Upper lobe of left lung (tissue), 6 donors: ENCODE results near the gene TMEM184B. TPM values are rescaled to one million over a fixed set of nuclear protein-coding genes. Genes with fewer than 3 reads are reported as not detected.

Experiments used
- ATAC-seq, 2 donors: fragments of 200-7000 bp; cut with Tn5 transposase; one replicate each; pipeline ENCODE4 v1.9.1; 2022; ENCODE audit warnings: mild to moderate bottlenecking in 2 of 2, moderate library complexity in 2 of 2; ENCODE audit not compliant: low FRiP score in 2 of 2
- DNase-seq, 2 donors: peaks; one replicate each; pipeline ENCODE4 v3.0.0-alpha.2; 2019 to 2020
- H3K27ac ChIP-seq, 4 donors: fragments of 200-600 bp; sonication (generic); one replicate each; pipeline ENCODE4 v1.5.1; 2016 to 2019
- H3K27me3 ChIP-seq, 4 donors: fragments of 200-600 bp; sonication (generic); one replicate each; pipeline ENCODE4 v1.5.1; 2017 to 2019
- H3K36me3 ChIP-seq, 4 donors: fragments of 200-600 bp; sonication (generic); one replicate each; pipeline ENCODE4 v1.5.1; 2016 to 2019
- H3K4me1 ChIP-seq, 4 donors: fragments of 200-600 bp; sonication (generic); one replicate each; pipeline ENCODE4 v1.5.1; 2018 to 2019
- H3K4me3 ChIP-seq, 4 donors: fragments of 200-600 bp; sonication (generic); one replicate each; pipeline ENCODE4 v1.5.1; 2017 to 2019; ENCODE audit warnings: mild to moderate bottlenecking in 2 of 4, moderate library complexity in 1 of 4
- H3K9me3 ChIP-seq, 4 donors: fragments of 200-600 bp; sonication (generic); one replicate each; pipeline ENCODE4 v1.5.1; 2018 to 2019
- CTCF ChIP-seq, 6 experiments: fragments of 450-650 bp in 4 of 6; fragments of 200-600 bp in 2 of 6; sonication (generic) in 2 of 6; IDR thresholded peaks; one replicate each; pipeline ENCODE4 v1.5.1; 2016 to 2019; ENCODE audit warnings: antibody characterized with exemption in 6 of 6
- EP300 ChIP-seq, 4 donors: sonication (generic); formaldehyde crosslinking; IDR thresholded peaks; one replicate each; pipeline ENCODE4 v1.5.1; 2017; ENCODE audit warnings: antibody characterized with exemption in 4 of 4, control low read depth in 2 of 4
- POLR2A ChIP-seq, 4 donors: fragments of 450-650 bp; IDR thresholded peaks; one replicate each; pipeline ENCODE4 v1.5.1; 2016 to 2017; ENCODE audit warnings: antibody characterized with exemption in 4 of 4, mild to moderate bottlenecking in 2 of 4
- POLR2AphosphoS5 ChIP-seq, 2 donors: sonication (generic); formaldehyde crosslinking; IDR thresholded peaks; one replicate each; pipeline ENCODE4 v1.5.1; 2017; ENCODE audit warnings: antibody characterized with exemption in 2 of 2
- WGBS, 2 donors: methylation state at CpG; one replicate each; pipeline ENCODE4 v1.1.5; 2017 to 2018; 5-methylcytosine and 5-hydroxymethylcytosine counted together
- total RNA-seq, 6 donors: library from RNA; depleted of rRNA in 4 of 6; stranded (reverse); fragments of >200 nt in 4 of 6; gene quantifications; one replicate each; pipeline versions ENCODE4 v1.1.0 to v1.2.1, GENCODE V29; 2016 to 2021
- donor health status: DM: no; HTN: no; CAD: no; lungs with moderate emphysema.
- donor health status: DM: no; HTN: yes; CAD: no; lungs with severe emphysema.

Gene TMEM184B
- total RNA-seq, 6 donors from 2014 or later, result 47.5 to 141 (median 72.1) TPM

GRCh38 chr22:38286915-38287669, 14.3 kb upstream of the TMEM184B start:
- 75 to 76% methylated on average over 10 to 11 of the region's 11 CpGs for WGBS, 2 donors
- Histone ChIP-seq H3K36me3 (peaks cover 0 to 23% (median 9%) of the 10 kb centered on the region in 4 donors), H3K9me3 (no peaks in the 10 kb centered on the region), H3K27me3 (no peaks in the 10 kb centered on the region), H3K4me1 (peaks cover 4 to 25% (median 18%) of the 10 kb centered on the region in 4 donors), H3K4me3 (no peak overlapping the region), H3K27ac (peak overlapping the region in 1 of 4 donors; percentile 31)
- DNase-seq, result no peak
- TF ChIP-seq CTCF (IDR thresholded peaks at IDR 0.05) (no peak), POLR2AphosphoS5 (IDR thresholded peaks at IDR 0.05) (peak in 1 of 2 donors; percentile 13), POLR2A (IDR thresholded peaks at IDR 0.05) (no peak), EP300 (IDR thresholded peaks at IDR 0.05) (no peak)
- ATAC-seq, result no peak

DNA sequence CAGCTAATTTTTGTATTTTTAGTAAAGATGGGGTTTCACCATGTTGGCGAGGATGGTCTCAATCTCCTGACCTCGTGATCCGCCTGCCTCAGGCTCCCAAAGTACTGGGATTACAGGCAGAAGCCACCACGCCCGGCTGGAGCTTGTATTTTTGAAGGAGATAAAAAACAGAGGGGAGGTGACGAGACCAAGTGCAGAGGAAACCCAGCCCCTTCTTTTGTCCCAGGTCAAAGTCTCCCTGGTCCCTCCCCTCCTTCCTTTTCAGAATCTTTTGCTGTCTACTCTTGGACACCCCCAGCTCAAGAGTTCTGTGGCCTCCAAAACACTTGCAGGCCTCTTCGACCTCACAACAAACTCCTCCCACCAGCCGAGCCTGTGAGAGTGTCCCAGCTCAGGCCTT, 12.2 kb upstream of the TMEM184B start:
- Histone ChIP-seq H3K4me3 (no peak overlapping the region), H3K9me3 (no peaks in the 10 kb centered on the region), H3K4me1 (peaks cover 4 to 25% (median 18%) of the 10 kb centered on the region in 4 donors), H3K36me3 (peaks cover 0 to 17% (median 3%) of the 10 kb centered on the region in 4 donors), H3K27me3 (no peaks in the 10 kb centered on the region), H3K27ac (peak overlapping the region; percentile 14 to 64 (median 43))
- WGBS, 2 donors, result 65 to 78% methylated on average over 8 of the region's 8 CpGs
- DNase-seq (no peak), ATAC-seq (no peak)
- TF ChIP-seq POLR2AphosphoS5 (IDR thresholded peaks at IDR 0.05) (no peak), POLR2A (IDR thresholded peaks at IDR 0.05) (no peak), CTCF (IDR thresholded peaks at IDR 0.05) (no peak), EP300 (IDR thresholded peaks at IDR 0.05) (no peak)

DNA sequence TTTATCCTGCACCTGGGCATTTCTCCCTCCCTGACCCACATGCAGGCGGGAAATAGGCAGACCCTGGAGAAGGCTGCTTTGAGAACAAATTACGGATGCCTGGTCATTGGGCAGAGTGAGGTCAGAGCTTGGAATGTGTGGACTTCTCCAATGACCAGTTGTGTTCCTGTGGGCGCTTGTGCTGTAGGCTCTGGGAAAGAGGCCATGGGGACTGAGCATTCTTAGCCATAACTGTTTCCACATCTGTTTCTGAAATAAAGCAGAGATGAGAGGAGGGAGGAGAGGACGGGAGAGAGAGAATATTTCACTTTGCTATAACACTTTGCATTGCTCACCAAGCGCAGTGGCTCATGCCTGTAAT, 11.2 kb upstream of the TMEM184B start:
- DNase-seq (no peak), ATAC-seq (peak; percentile 69 to 85)
- Histone ChIP-seq H3K4me3 (no peak overlapping the region), H3K36me3 (peaks cover 0 to 8% (median 0%) of the 10 kb centered on the region in 4 donors), H3K27me3 (no peaks in the 10 kb centered on the region), H3K27ac (peak overlapping the region; percentile 27 to 82 (median 68)), H3K4me1 (peaks cover 4 to 25% (median 19%) of the 10 kb centered on the region in 4 donors), H3K9me3 (no peaks in the 10 kb centered on the region)
- whole genome bisulfite sequencing, 2 donors, result 58 to 78% methylated on average over 5 of the region's 5 CpGs
- TF ChIP-seq POLR2A (IDR thresholded peaks at IDR 0.05) (no peak), EP300 (IDR thresholded peaks at IDR 0.05) (no peak), POLR2AphosphoS5 (IDR thresholded peaks at IDR 0.05) (no peak), CTCF (IDR thresholded peaks at IDR 0.05) (no peak)

DNA sequence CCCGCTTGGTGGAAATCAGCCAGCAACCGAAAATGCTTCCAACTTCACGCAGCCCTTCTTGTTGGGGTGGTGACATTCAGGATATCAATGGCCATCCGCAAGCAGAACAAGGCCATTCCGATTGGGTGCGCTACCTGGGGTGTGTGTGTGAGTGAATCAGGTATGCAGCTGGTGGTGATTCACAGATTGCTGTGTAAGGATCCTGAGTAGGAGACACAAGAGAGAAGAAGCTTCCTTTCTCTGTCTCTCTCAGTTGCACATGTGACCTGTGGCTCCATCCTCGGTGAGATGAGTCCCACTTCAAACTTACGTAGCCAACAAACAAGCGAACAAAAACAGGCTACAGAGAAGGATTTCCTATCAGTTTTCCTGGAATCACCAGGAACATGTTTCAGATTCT, 9.6 kb upstream of the TMEM184B start:
- TF ChIP-seq POLR2AphosphoS5 (IDR thresholded peaks at IDR 0.05) (no peak), CTCF (IDR thresholded peaks at IDR 0.05) (no peak), POLR2A (IDR thresholded peaks at IDR 0.05) (no peak), EP300 (IDR thresholded peaks at IDR 0.05) (no peak)
- WGBS, 2 donors, result 84 to 89% methylated on average over 6 to 9 of the region's 9 CpGs
- no peaks in the 10 kb centered on the region for H3K36me3 ChIP-seq
- H3K27ac ChIP-seq, result peak overlapping the region; percentile 27 to 82 (median 68)
- no peak overlapping the region for H3K4me3 ChIP-seq
- H3K9me3 ChIP-seq, result no peaks in the 10 kb centered on the region
- no peak for DNase-seq
- no peak for ATAC-seq
- H3K27me3 ChIP-seq, result no peaks in the 10 kb centered on the region
- peaks cover 4 to 25% (median 20%) of the 10 kb centered on the region in 4 donors for H3K4me1 ChIP-seq
